ENCODE measurements around the gene ALDH3B1. TPM values are rescaled to one million over a fixed set of nuclear protein-coding genes. Genes with fewer than 3 reads are reported as not detected.

ALDH3B1 gene
- total and polyA plus RNA-seq, 2 experiments from 2014 or later = 15.4 to 15.7 TPM

DNA sequence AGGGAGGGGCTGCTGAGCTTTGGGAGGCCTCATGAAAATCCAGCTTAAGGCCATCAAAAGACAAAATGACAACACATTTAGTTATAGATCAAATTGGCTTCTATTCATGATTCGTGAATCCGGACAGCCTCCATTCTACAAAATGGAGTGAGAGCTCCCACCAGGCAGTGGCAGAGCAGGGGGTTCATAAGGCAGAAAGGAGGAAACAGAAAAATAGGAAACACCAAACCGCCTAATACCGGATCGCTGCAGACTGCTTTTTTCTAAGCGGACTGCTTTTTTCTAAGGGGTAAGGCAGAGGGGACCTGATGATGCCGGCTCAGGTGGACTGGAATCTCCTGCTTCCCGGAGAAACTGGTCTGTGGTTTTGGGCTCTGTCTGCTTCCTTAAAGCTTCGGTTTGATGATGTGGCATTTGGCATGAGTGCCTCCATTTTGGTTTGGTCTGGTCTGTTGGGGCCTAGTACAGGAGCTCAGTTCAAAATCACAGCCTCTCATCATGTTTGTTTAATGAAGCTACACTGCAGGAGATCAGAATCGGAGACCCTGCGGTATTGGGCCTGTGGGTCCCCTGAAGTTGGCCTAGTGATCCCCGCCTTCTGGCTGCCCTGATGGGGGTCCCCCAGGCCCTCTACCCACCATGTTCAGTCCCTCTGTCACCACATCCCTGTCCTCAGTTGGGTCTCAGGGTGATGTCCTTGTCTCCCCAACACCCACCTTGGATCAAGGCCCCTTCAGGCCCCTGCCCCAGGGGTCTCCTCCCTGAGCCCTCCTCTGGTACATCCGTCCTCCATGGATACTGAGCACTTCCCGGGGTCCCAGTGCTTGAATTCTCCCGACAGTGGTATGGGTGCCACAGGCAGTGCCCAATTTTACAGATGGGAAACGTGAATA is 1.2 kb downstream of the ALDH3B1 start:
- Histone ChIP-seq H3K4me3 (no peak overlapping the region), H3K9me2 (replicated peaks; ENCODE audit: insufficient read depth) (no peaks in the 10 kb centered on the region), H2AFZ (no peak overlapping the region), H3K27me3 (no peaks in the 10 kb centered on the region), H3K9me3 (ENCODE audit: low read depth) (no peaks in the 10 kb centered on the region), H3K4me1 (ENCODE audit: insufficient read depth) (peaks cover 45% of the 10 kb centered on the region), H3K36me3 (replicated peaks; ENCODE audit: insufficient read depth, low read depth) (no peaks in the 10 kb centered on the region), H4K20me1 (ENCODE audit: insufficient read depth, poor library complexity, severe bottlenecking) (no peaks in the 10 kb centered on the region), H3K27ac (peak overlapping the region; percentile 93), H3K79me2 (no peaks in the 10 kb centered on the region), H3K4me2 (peak overlapping the region; percentile 71)
- 92% methylated on average over 16 of the region's 16 CpGs for WGBS (ENCODE audit: low lambda C conversion rate, missing lambda C conversion rate)
- TF ChIP-seq EZH2 (IDR thresholded peaks at IDR 0.05; ENCODE audit: borderline replicate concordance) = no peak
- no peak for TF ChIP-seq EZH2phosphoT487 (IDR thresholded peaks at IDR 0.05; ENCODE audit: low read depth, severe bottlenecking, unreplicated experiment)
- TF ChIP-seq, protein P1, sequence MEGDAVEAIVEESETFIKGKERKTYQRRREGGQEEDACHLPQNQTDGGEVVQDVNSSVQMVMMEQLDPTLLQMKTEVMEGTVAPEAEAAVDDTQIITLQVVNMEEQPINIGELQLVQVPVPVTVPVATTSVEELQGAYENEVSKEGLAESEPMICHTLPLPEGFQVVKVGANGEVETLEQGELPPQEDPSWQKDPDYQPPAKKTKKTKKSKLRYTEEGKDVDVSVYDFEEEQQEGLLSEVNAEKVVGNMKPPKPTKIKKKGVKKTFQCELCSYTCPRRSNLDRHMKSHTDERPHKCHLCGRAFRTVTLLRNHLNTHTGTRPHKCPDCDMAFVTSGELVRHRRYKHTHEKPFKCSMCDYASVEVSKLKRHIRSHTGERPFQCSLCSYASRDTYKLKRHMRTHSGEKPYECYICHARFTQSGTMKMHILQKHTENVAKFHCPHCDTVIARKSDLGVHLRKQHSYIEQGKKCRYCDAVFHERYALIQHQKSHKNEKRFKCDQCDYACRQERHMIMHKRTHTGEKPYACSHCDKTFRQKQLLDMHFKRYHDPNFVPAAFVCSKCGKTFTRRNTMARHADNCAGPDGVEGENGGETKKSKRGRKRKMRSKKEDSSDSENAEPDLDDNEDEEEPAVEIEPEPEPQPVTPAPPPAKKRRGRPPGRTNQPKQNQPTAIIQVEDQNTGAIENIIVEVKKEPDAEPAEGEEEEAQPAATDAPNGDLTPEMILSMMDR (IDR thresholded peaks at IDR 0.05; ENCODE audit: poor library complexity) = no peak
- DNase-seq (ENCODE audit: low spot score) = no peak

DNA sequence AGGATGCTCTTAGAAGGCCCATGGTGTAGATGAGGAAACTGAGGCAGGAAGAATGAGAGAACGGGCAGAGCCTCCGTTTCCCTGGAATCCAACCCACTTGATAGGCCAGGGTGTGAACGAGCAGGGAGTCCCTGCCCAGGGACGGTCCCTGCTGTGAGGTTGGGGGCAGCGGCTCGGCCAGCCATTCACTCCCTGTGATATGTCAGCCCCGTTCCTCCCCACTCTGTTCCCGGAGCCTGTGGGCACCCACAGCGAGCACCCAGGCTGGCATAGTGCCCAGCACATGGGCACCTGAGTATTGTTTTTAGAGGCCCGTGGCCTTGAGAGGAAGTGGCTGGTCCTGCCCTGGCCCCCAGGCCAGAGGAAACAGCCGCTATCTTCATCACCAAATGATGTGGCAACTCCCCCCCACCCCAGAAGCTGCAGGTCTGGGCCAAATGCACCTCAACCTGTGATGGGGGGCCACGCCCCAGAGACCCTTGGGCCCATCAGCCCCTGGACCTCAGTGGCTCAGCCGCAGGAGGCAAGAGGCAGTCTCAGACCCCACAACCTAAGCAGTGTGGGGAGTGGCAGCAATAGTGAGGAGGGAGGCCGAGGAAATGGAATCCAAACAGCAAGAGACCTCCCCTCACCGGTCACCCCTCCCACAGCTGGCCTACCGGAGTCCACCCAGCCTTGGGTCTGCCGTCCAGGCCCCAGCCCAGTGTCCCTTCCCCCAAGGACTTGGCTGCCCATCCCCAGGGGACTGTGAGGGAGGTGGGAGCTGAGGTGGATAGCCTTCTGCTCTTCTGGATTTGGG is 2.1 kb downstream of the ALDH3B1 start:
- Histone ChIP-seq H2AFZ (no peak overlapping the region), H4K20me1 (ENCODE audit: insufficient read depth, poor library complexity, severe bottlenecking) (no peaks in the 10 kb centered on the region), H3K27ac (peak overlapping the region; percentile 81), H3K79me2 (no peaks in the 10 kb centered on the region), H3K4me3 (no peak overlapping the region), H3K27me3 (no peaks in the 10 kb centered on the region), H3K9me2 (replicated peaks; ENCODE audit: insufficient read depth) (no peaks in the 10 kb centered on the region), H3K9me3 (ENCODE audit: low read depth) (no peaks in the 10 kb centered on the region), H3K36me3 (replicated peaks; ENCODE audit: insufficient read depth, low read depth) (no peaks in the 10 kb centered on the region), H3K4me2 (peak overlapping the region; percentile 33), H3K4me1 (ENCODE audit: insufficient read depth) (peaks cover 54% of the 10 kb centered on the region)
- TF ChIP-seq EZH2 (IDR thresholded peaks at IDR 0.05; ENCODE audit: borderline replicate concordance) (no peak), EZH2phosphoT487 (IDR thresholded peaks at IDR 0.05; ENCODE audit: low read depth, severe bottlenecking, unreplicated experiment) (no peak)
- TF ChIP-seq, protein P1 (IDR thresholded peaks at IDR 0.05; ENCODE audit: poor library complexity) = no peak
- WGBS (ENCODE audit: low lambda C conversion rate, missing lambda C conversion rate) = 88% methylated on average over 17 of the region's 17 CpGs
- no peak for DNase-seq (ENCODE audit: low spot score)

DNA sequence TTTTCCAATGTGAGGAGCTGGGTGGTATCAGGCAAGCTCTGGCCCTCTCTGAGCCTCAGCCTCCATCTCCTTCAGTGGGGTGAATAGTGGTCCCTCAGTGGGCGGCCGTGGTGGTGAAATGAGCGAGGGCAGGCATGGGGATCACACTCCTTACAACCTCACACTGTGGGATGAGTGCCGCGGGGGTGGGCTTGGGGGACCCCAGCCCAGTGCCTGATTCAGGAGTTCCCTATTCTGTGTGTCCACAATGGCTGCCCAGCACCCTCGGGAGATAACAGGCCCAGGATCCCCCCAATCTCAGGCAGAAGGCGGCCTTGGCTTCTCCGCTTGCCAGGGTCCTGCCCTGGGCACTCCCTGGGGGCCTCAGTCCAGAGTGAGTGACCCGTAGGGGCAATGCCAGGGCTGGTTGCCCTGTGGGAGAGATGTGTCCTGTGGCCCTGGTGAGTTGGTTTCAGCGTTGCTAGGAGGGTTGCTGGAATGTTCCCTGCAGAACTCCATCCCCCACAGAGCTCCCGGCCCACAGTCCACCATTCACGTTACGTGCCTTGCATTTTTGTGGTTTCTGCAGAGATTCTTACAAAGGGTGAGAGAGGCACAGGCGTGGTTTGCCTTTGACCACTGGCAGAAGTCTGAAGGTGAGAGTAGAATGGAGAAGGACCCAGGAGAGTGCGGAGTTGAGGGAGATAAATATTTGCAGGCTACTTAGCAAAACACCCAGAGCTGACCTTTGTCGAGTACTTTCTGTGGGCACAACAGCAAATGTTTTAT is 2.9 kb downstream of the ALDH3B1 start:
- TF ChIP-seq EZH2 (IDR thresholded peaks at IDR 0.05; ENCODE audit: borderline replicate concordance) (no peak), EZH2phosphoT487 (IDR thresholded peaks at IDR 0.05; ENCODE audit: low read depth, severe bottlenecking, unreplicated experiment) (no peak)
- TF ChIP-seq, protein P1 (IDR thresholded peaks at IDR 0.05; ENCODE audit: poor library complexity) = no peak
- 50% methylated on average over 15 of the region's 16 CpGs for WGBS (ENCODE audit: low lambda C conversion rate, missing lambda C conversion rate)
- no peaks in the 10 kb centered on the region for H3K27me3 ChIP-seq
- H2AFZ ChIP-seq = no peak overlapping the region
- no peaks in the 10 kb centered on the region for H3K9me3 ChIP-seq (ENCODE audit: low read depth)
- no peaks in the 10 kb centered on the region for H4K20me1 ChIP-seq (ENCODE audit: insufficient read depth, poor library complexity, severe bottlenecking)
- H3K79me2 ChIP-seq = no peaks in the 10 kb centered on the region
- no peak overlapping the region for H3K4me3 ChIP-seq
- H3K9me2 ChIP-seq (replicated peaks; ENCODE audit: insufficient read depth) = no peaks in the 10 kb centered on the region
- DNase-seq (ENCODE audit: low spot score) = peak; percentile 84
- peaks cover 54% of the 10 kb centered on the region for H3K4me1 ChIP-seq (ENCODE audit: insufficient read depth)
- no peaks in the 10 kb centered on the region for H3K36me3 ChIP-seq (replicated peaks; ENCODE audit: insufficient read depth, low read depth)
- H3K27ac ChIP-seq = peak overlapping the region; percentile 81
- peak overlapping the region; percentile 33 for H3K4me2 ChIP-seq

All from hepatocyte (in vitro differentiated cells).